HG03196 (cell line): ENCODE results near the gene PCSK2.

ENCODE experiments used
- ATAC-seq: cut with Tn5 transposase; IDR thresholded peaks from one replicate; pipeline ENCODE4 v1.9.1; 2021; ENCODE audit not compliant: unreplicated experiment

Gene PCSK2

GRCh38 chr20:17442588-17442987 lies 215.7 kb downstream of the PCSK2 start:
- no peak for ATAC-seq

DNA sequence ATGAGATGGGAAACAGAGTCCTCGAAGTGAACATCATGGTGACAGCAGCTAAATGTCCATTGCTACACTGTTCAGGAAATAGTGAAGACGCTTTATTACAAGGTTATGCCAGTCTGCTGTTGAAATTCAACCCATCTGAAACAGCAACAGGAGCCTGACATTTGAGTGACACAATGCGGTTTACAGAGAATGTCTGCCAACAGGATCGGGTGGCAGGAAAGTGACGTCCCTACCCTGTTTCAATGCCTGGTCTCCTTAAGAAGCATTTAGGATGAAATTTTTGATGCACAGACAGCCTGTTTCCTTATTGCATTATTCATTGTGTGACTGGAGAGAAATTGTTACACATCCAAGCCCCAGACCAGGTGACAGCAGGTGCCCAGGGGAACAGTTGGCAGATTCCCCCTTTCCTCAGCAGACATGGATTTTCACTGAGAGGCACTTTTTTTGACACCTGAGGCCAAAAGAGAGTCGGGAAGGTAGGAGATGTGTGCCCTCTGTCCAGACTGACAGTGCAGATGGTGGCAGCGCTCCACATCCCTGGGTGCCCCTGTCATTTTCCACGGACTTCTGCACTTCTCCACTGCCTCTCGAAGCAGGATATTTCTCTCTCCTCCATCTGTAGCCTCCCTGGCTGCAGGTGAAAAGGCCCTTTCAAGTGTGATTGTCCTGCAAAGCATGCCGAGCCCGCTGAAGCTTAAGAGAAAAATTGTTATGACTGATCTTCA lies 216.5 kb downstream of the PCSK2 start:
- ATAC-seq = no peak

- ATAC-seq = no peak
These were observed 217.3 kb downstream of the PCSK2 start for GRCh38 chr20:17444091-17444490.

- ATAC-seq = no peak
These were observed 218.7 kb downstream of the PCSK2 start for GRCh38 chr20:17445543-17445942.

DNA sequence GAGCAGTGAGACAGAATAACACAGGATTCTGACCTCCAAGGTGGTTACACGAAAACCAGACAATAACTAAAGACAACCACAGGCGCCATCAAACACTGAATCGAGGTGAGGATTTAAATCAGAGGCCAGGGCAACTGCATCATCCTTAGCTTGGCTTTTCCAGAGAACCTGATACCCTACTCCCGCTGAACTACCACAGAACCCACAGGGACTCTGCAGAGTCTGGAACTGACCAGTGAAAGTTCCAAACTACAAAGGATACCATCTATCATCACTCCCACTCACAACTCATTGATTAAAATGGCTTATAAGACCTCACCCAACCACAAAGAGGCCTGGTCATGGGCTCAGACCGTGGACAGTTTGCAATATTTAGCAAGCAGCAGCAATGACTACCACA lies 219.3 kb downstream of the PCSK2 start:
- ATAC-seq = no peak

DNA sequence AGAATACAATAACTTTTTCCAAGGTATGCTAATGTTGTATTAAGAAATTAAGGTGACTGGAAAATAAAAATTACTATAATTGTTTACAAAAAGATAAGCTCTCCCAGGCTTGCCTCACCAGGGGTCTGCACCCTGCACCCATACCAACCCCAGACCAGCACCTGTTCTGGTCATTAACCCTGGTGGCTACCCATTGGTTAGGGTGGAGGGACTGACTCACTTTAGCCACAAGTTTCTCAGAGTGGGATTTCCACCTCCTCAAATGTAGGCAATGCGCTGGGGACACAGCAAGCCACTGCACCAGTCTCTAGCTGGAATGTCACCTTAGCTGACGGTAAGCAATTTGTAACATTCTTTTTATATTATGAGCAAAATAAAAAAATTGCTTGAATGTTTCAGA lies 221.2 kb downstream of the PCSK2 start:
- no peak for ATAC-seq

GRCh38 chr20:17449031-17449430 lies 222.2 kb downstream of the PCSK2 start:
- no peak for ATAC-seq

GRCh38 chr20:17452441-17452840 lies 225.6 kb downstream of the PCSK2 start:
- ATAC-seq = no peak

DNA sequence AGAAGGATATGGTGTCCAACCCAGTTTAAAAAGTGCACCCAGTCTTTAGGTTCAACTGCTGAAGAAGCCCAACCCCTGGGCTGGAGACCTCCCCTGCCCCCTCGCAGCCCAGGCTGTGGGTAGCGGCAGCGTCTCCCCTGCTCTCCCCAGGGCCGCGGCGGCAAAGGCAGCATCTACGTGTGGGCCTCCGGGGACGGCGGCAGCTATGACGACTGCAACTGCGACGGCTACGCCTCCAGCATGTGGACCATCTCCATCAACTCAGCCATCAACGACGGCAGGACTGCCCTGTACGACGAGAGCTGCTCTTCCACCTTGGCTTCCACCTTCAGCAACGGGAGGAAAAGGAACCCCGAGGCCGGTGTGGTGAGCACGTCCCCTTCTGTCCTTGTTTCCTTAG lies 226.8 kb downstream of the PCSK2 start:
- no peak for ATAC-seq

- ATAC-seq = no peak
These were observed 229.4 kb downstream of the PCSK2 start for GRCh38 chr20:17456279-17456678.

GRCh38 chr20:17457079-17457478 lies 230.2 kb downstream of the PCSK2 start:
- ATAC-seq = no peak

DNA sequence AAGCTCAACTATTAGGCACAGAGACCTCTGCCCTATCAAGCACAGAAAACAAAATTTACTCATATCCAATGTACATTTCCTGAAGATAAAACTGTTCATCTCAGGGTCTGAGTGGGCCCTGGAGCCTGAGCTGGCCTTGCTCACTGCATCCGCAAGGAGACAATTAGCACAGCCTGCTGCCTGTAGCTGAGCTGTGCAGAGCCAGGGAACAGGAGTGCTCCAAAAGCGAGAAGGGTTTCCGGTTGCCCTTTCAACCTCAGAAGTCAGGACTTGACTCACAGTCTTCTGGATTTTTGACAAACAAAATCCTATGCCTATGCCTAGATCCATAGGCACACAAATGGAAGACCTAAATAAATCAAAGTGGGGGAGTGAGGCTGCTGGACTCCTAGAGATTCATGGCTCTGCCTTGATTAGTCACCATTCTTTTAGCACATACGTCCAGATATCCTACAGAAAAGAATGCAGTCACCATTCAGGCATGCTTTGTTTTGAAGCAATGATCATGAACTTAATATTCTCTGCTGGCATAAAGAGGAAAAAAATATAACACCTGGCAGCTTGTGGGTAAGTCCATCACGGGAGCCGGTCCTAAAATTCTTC lies 230.8 kb downstream of the PCSK2 start:
- ATAC-seq = no peak

DNA sequence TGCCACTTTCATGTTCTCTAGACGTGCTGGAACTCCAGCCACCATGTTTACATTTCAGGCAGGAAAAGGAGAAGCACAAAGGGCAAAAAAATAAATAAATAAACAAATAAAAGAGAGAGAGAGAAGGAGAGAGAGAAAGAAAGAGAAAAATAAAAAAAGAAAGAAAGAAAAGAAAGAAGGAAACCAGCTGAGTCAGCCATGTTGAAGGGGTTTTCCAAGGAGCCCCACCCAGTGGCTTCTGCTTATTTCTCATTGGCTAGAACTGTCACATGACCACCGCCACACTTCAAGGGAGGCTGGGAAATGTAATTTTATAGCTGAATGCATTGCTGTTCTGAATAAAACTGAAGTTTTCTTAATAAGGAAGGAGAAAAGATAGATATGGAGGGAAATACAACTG lies 233.3 kb downstream of the PCSK2 start:
- no peak for ATAC-seq

DNA sequence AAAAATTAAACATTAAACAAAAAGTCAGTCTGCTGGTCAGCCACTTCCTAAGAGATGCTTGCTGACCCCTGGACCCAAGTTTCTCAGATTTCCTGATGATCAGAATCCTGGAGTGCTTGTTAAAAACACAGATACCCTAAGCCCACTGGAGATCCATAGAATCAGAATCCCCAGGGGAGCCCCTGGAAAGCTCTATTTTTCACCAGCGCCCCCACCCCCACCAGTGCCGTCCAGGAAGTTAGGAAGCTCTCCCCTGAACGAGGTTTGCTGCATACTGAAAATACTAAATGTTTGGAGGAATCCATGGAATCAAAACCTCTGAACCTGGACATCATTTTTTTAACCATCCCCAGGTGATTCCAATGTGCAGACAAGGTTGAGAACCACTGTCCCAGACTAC lies 235.1 kb downstream of the PCSK2 start:
- ATAC-seq = no peak

- no peak for ATAC-seq
These were observed 236.9 kb downstream of the PCSK2 start for GRCh38 chr20:17463711-17464110.

DNA sequence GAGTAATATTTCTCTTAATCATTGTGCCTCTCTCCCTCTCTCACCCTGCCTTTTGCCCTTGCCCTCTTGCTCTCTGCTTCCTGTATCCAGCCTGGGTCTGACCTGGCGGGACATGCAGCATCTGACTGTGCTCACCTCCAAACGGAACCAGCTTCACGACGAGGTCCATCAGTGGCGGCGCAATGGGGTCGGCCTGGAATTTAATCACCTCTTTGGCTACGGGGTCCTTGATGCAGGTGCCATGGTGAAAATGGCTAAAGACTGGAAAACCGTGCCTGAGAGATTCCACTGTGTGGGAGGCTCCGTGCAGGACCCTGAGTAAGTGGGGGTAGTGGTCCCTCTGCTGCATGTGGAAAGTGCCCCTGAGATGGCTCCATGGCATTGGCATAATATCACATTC lies 238.4 kb downstream of the PCSK2 start:
- no peak for ATAC-seq

DNA sequence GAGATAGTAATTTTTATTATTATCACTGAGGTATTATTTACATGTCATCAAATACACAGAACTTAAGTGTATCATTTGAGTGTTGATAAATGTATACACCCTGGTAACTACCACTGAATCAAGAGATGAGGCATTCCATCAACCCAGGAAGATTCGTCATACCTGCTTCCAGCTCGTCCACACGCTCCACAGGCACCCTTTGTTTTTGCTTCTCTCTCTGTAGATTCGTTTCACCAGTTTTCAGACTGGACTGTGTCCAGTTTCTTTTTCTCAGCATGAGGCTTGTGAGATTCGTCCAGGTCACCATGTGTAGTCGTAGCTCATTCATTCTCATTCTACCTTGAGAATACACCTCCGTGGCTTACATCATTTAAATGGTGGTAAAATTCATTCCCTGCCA lies 239.8 kb downstream of the PCSK2 start:
- no peak for ATAC-seq

GRCh38 chr20:17467120-17467655 lies 240.3 kb downstream of the PCSK2 start:
- ATAC-seq = no peak

DNA sequence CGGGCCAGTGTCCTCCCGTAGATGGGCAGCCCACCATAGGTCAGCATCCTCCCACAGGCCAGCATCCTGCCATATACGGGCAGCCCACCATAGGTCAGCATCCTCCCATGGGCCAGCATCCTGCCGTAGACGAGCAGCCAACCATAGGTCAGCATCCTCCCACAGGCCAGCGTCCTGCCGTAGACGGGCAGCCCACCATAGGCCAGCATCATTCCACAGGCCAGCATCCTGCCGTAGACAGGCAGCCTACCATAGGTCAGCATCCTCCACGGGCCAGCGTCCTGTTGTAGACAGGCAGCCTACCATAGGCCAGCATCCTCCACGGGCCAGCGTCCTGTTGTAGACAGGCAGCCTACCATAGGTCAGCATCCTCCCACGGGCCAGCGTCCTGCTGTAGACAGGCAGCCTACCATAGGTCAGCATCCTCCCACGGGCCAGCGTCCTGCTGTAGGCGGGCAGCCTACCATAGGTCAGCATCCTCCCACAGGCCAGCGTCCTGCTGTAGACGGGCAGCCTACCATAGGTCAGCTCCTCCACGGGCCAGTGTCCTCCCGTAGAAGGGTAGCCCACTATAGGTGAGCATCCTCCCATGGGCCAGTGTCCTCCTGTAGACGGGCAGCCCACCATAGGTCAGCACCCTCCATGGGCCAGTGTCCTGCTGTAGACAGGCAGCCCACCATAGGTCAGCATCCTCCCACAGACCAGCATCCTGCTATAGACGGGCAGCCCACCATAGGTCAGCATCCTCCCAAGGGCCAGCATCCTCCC lies 241.4 kb downstream of the PCSK2 start:
- ATAC-seq = no peak

DNA sequence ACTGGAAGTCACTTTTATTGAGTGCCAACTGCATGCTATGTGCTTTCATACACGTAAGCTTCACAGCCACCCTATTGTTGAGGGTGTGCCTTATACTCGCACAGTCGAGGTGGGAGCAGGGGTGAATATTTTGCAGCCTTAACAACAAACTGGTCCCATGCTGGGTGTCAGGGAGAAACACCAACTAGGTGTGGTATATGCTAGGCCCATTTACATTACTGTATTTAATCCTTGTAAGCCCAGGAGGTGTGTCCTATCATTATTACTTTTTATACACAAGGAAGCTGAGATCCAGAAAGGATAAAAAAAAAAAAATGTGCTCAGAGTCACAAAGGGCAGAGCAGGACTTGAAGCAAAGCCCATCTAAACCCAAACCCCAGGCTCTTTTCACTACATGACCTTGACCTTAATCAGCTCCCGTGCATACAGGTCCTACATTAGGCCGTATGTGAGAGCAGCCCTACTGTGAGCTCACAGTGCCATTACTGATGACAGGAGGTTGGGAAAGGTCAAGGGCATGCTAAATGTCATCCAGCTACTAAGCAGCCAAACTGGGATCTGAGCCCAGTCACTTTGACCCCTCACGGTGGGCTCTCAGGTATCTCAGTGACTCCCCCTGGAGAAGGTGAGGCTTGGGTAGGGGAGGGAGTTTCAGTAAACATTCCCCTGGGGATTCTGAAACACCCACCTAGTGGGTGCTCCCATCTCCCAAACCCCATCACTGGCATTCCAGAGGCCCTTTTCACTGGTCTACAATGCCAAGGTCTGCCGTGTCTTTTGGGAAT lies 242.6 kb downstream of the PCSK2 start:
- ATAC-seq = no peak

- ATAC-seq = no peak
These were observed 243.7 kb downstream of the PCSK2 start for GRCh38 chr20:17470521-17470920.
